Body of pancreas (tissue), 4 donors: ENCODE data around the gene KCNA10.

ENCODE experiments used
- CTCF ChIP-seq, 7 experiments: fragments of 450-650 bp in 4 of 7; fragments of 200-600 bp in 3 of 7; sonication (generic) in 3 of 7; IDR thresholded peaks; one replicate each; pipeline ENCODE4 v1.5.1; 2016 to 2019; ENCODE audit warnings: antibody characterized with exemption in 7 of 7
- POLR2A ChIP-seq, 3 donors: fragments of 450-650 bp; IDR thresholded peaks; one replicate each; pipeline ENCODE4 v1.6.1; 2016; ENCODE audit warnings: antibody characterized with exemption in 3 of 3, mild to moderate bottlenecking in 2 of 3

- TF ChIP-seq CTCF (IDR thresholded peaks at IDR 0.05) (no peak), POLR2A (IDR thresholded peaks at IDR 0.05) (no peak)
These were observed 26.5 kb upstream of the KCNA10 start for GRCh38 chr1:110545492-110545891.
